A549 (cell line): ENCODE data around the gene CCDC33.

ENCODE experiments used
- CHD2 ChIP-seq: fragments of 150-350 bp; IDR thresholded peaks from 2 replicates; pipeline ENCODE4 v1.6.1; 2014; ENCODE audit warnings: low read length; ENCODE audit not compliant: partially characterized antibody
- CHD4 ChIP-seq: fragments of 200-600 bp; sonication (generic); IDR thresholded peaks from 2 replicates; pipeline ENCODE4 v1.6.1; 2016; ENCODE audit warnings: antibody characterized with exemption, mild to moderate bottlenecking, borderline replicate concordance
- CTCF ChIP-seq: fragments of >200 bp; sonication (Bioruptor Twin); formaldehyde crosslinking; IDR thresholded peaks from 3 replicates; pipeline ENCODE4 v1.5.1; 2016
- EP300 ChIP-seq, 2 experiments: fragments of >200 bp; sonication (Bioruptor Twin); formaldehyde crosslinking; IDR thresholded peaks; 2 replicates in 1 of 2; 3 replicates in 1 of 2; pipeline ENCODE4 v1.6.1; 2016 to 2017
- HDAC2 ChIP-seq: fragments of 200-600 bp; sonication (generic); IDR thresholded peaks from 2 replicates; pipeline ENCODE4 v1.6.1; 2016
- HOXA7 ChIP-seq: fragments of 250-450 bp; sonication (Bioruptor Pico); IDR thresholded peaks from 2 replicates; pipeline ENCODE4 v1.5.0; 2020; ENCODE audit warnings: mild to moderate bottlenecking, moderate library complexity
- MYC ChIP-seq: IDR thresholded peaks from 2 replicates; pipeline ENCODE4 v1.6.1; 2012; ENCODE audit warnings: mild to moderate bottlenecking, inconsistent platforms, low read length, improper control_type of control experiment, borderline replicate concordance
- NPAS2 ChIP-seq: fragments of 250-450 bp; sonication (Bioruptor Pico); IDR thresholded peaks from 2 replicates; pipeline ENCODE4 v1.8.0; 2022; ENCODE audit warnings: mild to moderate bottlenecking, moderate library complexity, borderline replicate concordance
- POLR2A ChIP-seq: IDR thresholded peaks from 2 replicates; pipeline ENCODE4 v1.6.1; 2012; ENCODE audit warnings: mild to moderate bottlenecking, low read length
- POLR2AphosphoS2 ChIP-seq: conservative IDR thresholded peaks from 2 replicates; pipeline ENCODE4 v1.6.1; 2012; ENCODE audit warnings: low read length, improper control_type of control experiment, inconsistent platforms
- RFX5 ChIP-seq: fragments of 450-650 bp; IDR thresholded peaks from 2 replicates; pipeline ENCODE4 v1.7.1; 2014; ENCODE audit warnings: antibody characterized with exemption, mild to moderate bottlenecking, moderate library complexity
- ZFP36 ChIP-seq: fragments of 450-650 bp; IDR thresholded peaks from 2 replicates; pipeline ENCODE4 v1.6.1; 2014; ENCODE audit warnings: borderline replicate concordance; ENCODE audit not compliant: partially characterized antibody
- ZNF302 ChIP-seq: fragments of 250-450 bp; sonication (Bioruptor Pico); IDR thresholded peaks from 2 replicates; pipeline ENCODE4 v1.9.0; 2021; ENCODE audit warnings: inconsistent platforms, mild to moderate bottlenecking, moderate library complexity

DNA sequence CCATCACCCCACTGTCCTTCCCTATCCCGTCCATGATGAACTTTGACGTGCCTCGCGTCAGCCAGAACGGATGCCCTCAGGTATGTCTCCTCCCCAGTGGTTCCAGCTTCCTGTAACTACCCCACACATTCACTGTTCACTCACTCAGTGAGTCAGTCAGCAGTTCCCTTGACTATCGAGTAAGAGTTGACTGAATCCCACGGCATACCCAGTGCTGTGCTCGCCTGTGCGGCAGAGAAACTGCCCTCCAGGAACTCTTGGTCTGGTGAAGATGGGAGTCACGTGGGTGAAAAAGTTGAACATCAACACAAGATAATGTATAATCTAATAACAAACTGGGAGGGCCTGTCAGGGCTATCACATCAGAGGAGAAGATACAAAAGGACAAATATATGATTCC lies 36.7 kb downstream of the CCDC33 start:
- TF ChIP-seq POLR2A (no peak), CTCF (no peak), CHD4 (no peak), HOXA7 (CRISPR knock-in tag) (no peak), CHD2 (no peak), ZNF302 (no peak), RFX5 (no peak), NPAS2 (no peak), ZFP36 (no peak), EP300 (IDR thresholded peaks at IDR 0.05) (no peak), MYC (no peak), POLR2AphosphoS2 (no peak), HDAC2 (no peak)
